HFFc6 (cell line): ENCODE measurements around the gene RNASEH1. TPM values are rescaled to one million over a fixed set of nuclear protein-coding genes. Genes with fewer than 3 reads are reported as not detected.
A peak's percentile ranks its signal among the peaks of the same experiment; 100 is the strongest.

Experiments
- DNase-seq: peaks from one replicate; pipeline ENCODE4 v3.0.0-alpha.2; 2018
- H3K27ac Mint-ChIP-seq: 2 replicates; pipeline ENCODE4 v1.8.0; 2020; ENCODE audit warnings: mild to moderate bottlenecking, mixed read lengths
- H3K27me3 Mint-ChIP-seq: 2 replicates; pipeline ENCODE4 v1.8.0; 2021; ENCODE audit warnings: mild to moderate bottlenecking, moderate library complexity, mixed read lengths; ENCODE audit not compliant: insufficient read depth
- H3K36me3 Mint-ChIP-seq: 2 replicates; pipeline ENCODE4 v1.8.0; 2021; ENCODE audit warnings: low read depth, mixed read lengths
- H3K4me1 Mint-ChIP-seq: 2 replicates; pipeline ENCODE4 v1.8.0; 2020; ENCODE audit warnings: low read depth, mixed read lengths
- H3K4me3 Mint-ChIP-seq: 2 replicates; pipeline ENCODE4 v1.8.0; 2020; ENCODE audit warnings: mild to moderate bottlenecking, moderate library complexity, mixed read lengths
- H3K9me3 Mint-ChIP-seq: 2 replicates; pipeline ENCODE4 v1.8.0; 2020; ENCODE audit warnings: mild to moderate bottlenecking, mixed read lengths
- CTCF ChIP-seq: fragments of 200-600 bp; sonication (generic); IDR thresholded peaks from 2 replicates; pipeline ENCODE4 v1.5.0; 2021; ENCODE audit warnings: antibody characterized with exemption, mild to moderate bottlenecking
- total RNA-seq, 6 experiments: library from RNA; stranded (reverse); fragmentation: NEBNext Ultra II Directional; extraction: Animal tissue kit (Norgen Biotek cat#: 25700); gene quantifications; 2 replicates in 1 of 6; 3 replicates in 5 of 6; pipeline ENCODE4 v1.2.3, GENCODE V29; 2021

RNASEH1 gene
- total RNA-seq, 6 experiments from 2014 or later = 36.9 to 43.6 (median 39.7) TPM

- no peak for DNase-seq
- H3K27ac Mint-ChIP-seq = no peak overlapping the region
- peaks cover 19% of the 10 kb centered on the region for H3K4me1 Mint-ChIP-seq
- H3K9me3 Mint-ChIP-seq = no peaks in the 10 kb centered on the region
- H3K4me3 Mint-ChIP-seq = no peak overlapping the region
- no peaks in the 10 kb centered on the region for H3K36me3 Mint-ChIP-seq
- no peaks in the 10 kb centered on the region; the same call in 1 of the 2 replicates for H3K27me3 Mint-ChIP-seq
- TF ChIP-seq CTCF = no peak
Measured at GRCh38 chr2:3527886-3528785, 30.0 kb downstream of the RNASEH1 start.

- no peaks in the 10 kb centered on the region for H3K9me3 Mint-ChIP-seq
- H3K4me3 Mint-ChIP-seq = no peak overlapping the region
Measured at GRCh38 chr2:3526871-3527270, 31.3 kb downstream of the RNASEH1 start.

GRCh38 chr2:3523551-3524041 lies 34.5 kb downstream of the RNASEH1 start:
- peaks cover 46% of the 10 kb centered on the region for H3K4me1 Mint-ChIP-seq
- H3K27me3 Mint-ChIP-seq = peaks cover 1% of the 10 kb centered on the region
- H3K4me3 Mint-ChIP-seq = peak overlapping the region; percentile 44
- DNase-seq = peak; percentile 29
- no peak for TF ChIP-seq CTCF
- H3K36me3 Mint-ChIP-seq = no peaks in the 10 kb centered on the region
- no peaks in the 10 kb centered on the region for H3K9me3 Mint-ChIP-seq
- H3K27ac Mint-ChIP-seq = peak overlapping the region; percentile 79

More at GRCh38 chr2:3526871-3527270, 31.3 kb downstream of the RNASEH1 start:
- DNase-seq = no peak
- peaks cover 23% of the 10 kb centered on the region for H3K4me1 Mint-ChIP-seq
- no peak overlapping the region for H3K27ac Mint-ChIP-seq
- H3K36me3 Mint-ChIP-seq = no peaks in the 10 kb centered on the region
- H3K27me3 Mint-ChIP-seq = peaks cover under 1% of the 10 kb centered on the region
- no peak for TF ChIP-seq CTCF

GRCh38 chr2:3522961-3523421 lies 35.1 kb downstream of the RNASEH1 start:
- Mint-ChIP-seq H3K27me3 (peaks cover 1% of the 10 kb centered on the region), H3K4me1 (peaks cover 48% of the 10 kb centered on the region), H3K27ac (peak overlapping the region; percentile 79), H3K36me3 (no peaks in the 10 kb centered on the region), H3K4me3 (no peak overlapping the region), H3K9me3 (no peaks in the 10 kb centered on the region)
- TF ChIP-seq CTCF = no peak
- DNase-seq = no peak

GRCh38 chr2:3520591-3520990 lies 37.5 kb downstream of the RNASEH1 start:
- peaks cover 1% of the 10 kb centered on the region for H3K27me3 Mint-ChIP-seq
- no peak overlapping the region for H3K27ac Mint-ChIP-seq
- H3K4me1 Mint-ChIP-seq = peaks cover 56% of the 10 kb centered on the region
- H3K9me3 Mint-ChIP-seq = peaks cover 4% of the 10 kb centered on the region; the same call in 1 of the 2 replicates
- no peak for DNase-seq
- TF ChIP-seq CTCF = no peak
- peaks cover 18% of the 10 kb centered on the region for H3K36me3 Mint-ChIP-seq
- peak overlapping the region; percentile 88 for H3K4me3 Mint-ChIP-seq
